ENCODE data around the gene GAR1.
"Not testable (repeated sequence)": the region's sequence is repeated elsewhere in the genome, so short reads cannot be mapped to it uniquely, and the experiment has no call there.

The GAR1 gene

DNA sequence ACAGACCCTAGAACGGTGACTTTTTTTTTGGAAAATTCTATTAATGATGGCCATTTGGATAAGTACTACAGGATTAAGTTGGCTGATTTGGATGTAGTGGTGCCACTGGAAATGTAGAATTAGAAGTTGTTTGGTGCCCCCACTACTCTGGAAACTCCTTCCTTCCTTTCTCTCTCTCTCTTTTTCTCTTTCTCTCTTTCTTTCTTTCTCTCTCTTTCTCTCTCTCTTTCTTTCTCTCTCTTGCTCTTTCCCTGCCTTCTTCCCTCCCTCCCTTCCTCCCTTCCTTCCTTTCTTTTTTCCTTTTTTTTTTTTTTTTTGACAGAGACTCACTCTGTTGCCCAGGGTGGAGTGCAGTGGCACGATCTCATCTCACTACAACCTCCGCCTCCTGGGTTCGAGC lies 2.7 kb downstream of the GAR1 start:
- H3K4me3 ChIP-seq (ENCODE audit: low read length) = no peak overlapping the region
- no peak for TF ChIP-seq ZNF274 (IDR thresholded peaks at IDR 0.05; ENCODE audit: low read depth, low read length)

DNA sequence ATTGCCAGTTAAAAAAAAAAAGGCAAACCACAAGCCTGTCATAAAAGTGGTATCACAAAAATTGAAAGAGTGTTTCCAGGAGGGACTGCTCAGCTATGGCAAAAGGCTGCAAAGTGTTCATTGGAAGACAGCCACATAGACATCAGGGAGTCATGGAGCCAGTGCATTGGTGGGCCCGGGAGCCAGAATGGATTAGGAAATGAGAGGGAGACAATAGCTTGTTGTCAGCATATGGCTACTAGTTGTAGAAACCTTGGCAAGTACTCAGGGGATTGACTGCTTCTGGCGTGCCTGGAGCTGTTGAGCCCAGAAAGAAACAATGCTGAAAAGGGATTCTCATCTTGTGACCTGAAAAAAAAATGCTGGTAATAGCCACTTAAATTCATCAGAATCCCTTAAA lies 5.0 kb downstream of the GAR1 start:
- TF ChIP-seq ZNF274 (IDR thresholded peaks at IDR 0.05; ENCODE audit: low read depth, low read length) = no peak
- H3K4me3 ChIP-seq (ENCODE audit: low read length) = no peak overlapping the region

DNA sequence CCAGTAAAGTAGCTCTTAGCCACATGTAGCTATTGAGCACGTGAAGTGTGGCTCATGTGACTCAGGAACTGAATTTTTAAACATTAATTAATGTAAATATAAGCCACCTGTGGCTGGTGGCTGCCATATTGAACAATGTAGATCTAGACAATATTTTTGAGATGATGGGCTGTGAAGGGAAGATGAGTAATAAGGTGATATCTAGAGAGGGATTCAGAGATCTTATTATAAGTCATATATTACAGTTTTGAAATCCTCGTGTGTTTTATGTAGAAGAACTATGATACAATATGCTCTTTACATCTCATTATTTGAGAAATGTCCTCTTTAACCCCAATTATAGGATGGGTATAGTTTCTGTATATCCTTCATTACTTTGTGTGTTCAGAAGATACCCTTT lies 5.6 kb downstream of the GAR1 start:
- TF ChIP-seq ZNF274 (IDR thresholded peaks at IDR 0.05; ENCODE audit: low read depth, low read length) = no peak
- no peak overlapping the region for H3K4me3 ChIP-seq (ENCODE audit: low read length)

DNA sequence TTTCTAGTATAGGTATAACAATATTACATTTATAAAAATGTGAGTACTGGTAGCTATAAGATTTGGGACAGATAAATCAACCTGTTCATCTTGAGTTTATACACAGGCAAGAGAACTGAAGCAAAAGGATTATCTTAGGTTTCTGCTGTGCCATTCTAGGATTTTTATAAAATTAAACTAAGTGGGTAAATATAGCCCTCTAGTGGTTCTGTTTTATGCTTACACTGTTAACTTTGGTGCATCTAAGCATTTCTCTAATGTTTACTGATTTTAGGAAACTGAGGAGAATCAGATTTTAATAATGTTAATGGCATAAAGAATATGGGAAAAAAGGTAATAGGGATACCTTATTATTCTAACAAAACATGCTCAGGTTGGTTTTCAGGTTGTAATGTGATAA lies 11.2 kb downstream of the GAR1 start:
- no peak for TF ChIP-seq ZNF274 (IDR thresholded peaks at IDR 0.05; ENCODE audit: low read depth, low read length)
- H3K4me3 ChIP-seq (ENCODE audit: low read length) = no peak overlapping the region

DNA sequence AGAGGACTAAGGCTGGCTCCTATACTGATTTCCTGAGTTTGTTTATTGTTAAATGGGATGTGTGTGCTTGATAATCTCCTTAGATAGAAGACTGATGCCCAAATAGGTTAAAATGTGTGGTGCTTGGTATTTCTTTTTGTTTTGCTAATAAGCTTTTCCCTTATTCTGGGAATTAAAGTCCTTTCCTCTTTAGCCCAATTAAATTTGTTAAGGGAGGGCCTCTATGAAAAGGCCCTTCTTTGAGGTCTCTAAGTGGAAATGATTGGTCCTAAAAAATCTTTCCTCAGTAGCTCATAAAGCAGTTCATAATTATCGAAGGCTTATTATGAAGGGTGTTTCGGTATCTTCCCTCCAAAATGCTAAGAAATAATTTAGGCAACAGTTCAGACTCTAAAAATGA lies 12.1 kb downstream of the GAR1 start, which contains the start of gene RRH:
Gene RRH, plus strand, starts transcription at position 301 of the 400 bp plus-strand sequence. Its CDS starts 56 bp downstream, at position 357.
- TF ChIP-seq ZNF274 (IDR thresholded peaks at IDR 0.05; ENCODE audit: low read depth, low read length) = no peak
- no peak within 1 kb of the TSS for H3K4me3 ChIP-seq (ENCODE audit: low read length)

DNA sequence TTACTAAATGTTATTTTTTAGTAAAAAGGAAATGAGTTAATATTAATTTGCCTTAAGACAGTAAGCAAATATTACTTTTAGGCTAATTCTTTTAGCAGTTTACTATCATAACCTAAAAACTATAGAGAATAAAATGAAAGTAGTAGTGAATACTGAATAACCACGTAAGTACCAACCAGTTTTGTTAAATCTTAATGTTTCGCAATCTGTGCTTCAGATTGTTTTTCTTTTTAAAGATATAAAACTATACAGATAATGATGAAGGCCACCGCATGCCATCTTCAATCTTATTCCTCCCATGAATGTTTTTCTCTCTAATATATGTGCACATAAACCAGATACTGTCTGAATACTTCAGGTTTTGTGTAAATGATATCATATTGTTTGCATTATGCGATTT lies 18.2 kb downstream of the GAR1 start:
- no peak overlapping the region for H3K4me3 ChIP-seq (ENCODE audit: low read length)
- no peak for TF ChIP-seq ZNF274 (IDR thresholded peaks at IDR 0.05; ENCODE audit: low read depth, low read length)

DNA sequence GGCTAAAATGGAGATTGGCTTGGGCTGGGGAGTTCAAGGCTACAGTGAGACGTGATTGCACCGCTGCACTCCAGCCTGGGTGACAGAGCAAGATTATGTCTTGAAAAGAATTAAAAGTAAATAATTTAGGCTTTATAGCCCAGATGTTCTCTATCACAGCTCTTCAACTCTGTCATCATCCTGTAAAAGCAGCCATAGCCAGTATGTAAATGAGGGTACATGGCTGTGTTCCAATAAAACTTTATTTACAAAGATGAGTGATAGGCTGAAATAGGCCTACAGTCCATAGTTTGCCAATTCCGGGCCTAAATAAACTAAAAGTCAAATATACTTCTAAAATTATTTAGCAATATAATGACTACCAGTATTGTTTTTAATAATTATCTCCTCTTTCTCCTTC lies 21.4 kb downstream of the GAR1 start:
- TF ChIP-seq ZNF274 (IDR thresholded peaks at IDR 0.05; ENCODE audit: low read depth, low read length) = no peak

DNA sequence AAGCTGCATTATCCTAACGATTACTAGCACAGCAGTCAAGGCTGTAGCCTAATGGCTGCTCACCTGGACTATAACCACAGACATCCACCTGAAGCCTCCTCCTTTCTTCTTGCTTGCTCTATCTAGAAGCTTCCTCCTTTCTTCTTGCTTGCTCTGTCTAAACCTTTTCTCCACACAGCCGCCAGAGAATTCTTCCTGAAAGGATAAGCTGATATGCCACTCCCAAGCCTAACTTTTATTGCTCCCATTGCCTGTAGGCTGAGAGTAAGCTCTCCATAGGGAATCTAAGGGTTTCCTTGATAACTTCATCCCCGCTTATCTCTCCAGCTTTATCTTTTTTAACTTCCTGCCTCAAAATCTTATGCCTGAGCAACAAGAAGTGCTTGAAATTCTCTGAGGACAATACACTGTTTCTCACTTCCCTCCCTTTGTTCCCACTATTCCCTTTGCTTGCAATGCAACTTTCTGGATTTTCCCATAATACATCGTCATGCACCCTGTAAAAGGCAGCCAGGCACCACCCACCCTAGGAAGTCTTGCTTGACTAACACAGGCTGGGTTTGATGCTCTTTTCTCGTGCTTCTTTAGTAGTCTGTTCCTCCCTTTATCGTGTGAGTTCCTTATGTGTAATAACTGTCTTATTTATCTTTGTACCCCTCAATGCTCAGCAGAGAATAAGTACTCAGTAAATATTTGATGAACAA lies 31.0 kb downstream of the GAR1 start:
- H3K4me3 ChIP-seq (ENCODE audit: low read length) = no peak overlapping the region
- no peak for TF ChIP-seq ZNF274 (IDR thresholded peaks at IDR 0.05; ENCODE audit: low read depth, low read length)

More for the DNA sequence above, 21.4 kb downstream of the GAR1 start:
- no peak overlapping the region for H3K4me3 ChIP-seq (ENCODE audit: low read length)

DNA sequence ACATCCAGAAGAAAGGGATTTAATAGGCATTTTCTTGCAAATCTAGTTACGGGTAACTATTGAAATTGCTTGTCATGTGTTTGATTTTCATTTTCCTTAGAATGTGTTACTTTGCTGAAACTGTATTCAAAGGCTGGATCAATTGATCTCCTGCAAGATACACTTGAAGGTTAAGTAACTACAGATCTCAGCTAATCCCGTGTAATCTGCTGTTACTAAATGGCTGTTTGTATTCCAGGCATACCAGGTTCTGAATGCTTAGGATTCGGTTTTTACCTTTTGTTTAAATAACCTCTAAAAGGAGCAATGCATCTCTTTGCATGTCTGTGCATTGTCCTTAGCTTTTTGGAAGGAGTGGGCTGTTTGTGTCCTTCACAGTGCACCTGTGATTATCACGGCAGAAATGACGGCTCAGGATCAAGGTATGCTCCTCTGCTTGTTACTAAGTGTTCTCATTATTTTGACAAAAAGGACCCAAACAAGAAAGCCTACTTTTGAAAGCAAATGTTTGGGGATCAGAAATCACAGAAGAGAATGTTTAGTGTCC lies 32.4 kb downstream of the GAR1 start, which contains the start of gene LRIT3:
Gene LRIT3, plus strand, starts transcription at position 212 of the 547 bp plus-strand sequence. Its CDS starts 95 bp downstream, at position 307.
- H3K4me3 ChIP-seq (ENCODE audit: low read length) = no peak within 1 kb of the TSS
- TF ChIP-seq ZNF274 (IDR thresholded peaks at IDR 0.05; ENCODE audit: low read depth, low read length) = no peak

DNA sequence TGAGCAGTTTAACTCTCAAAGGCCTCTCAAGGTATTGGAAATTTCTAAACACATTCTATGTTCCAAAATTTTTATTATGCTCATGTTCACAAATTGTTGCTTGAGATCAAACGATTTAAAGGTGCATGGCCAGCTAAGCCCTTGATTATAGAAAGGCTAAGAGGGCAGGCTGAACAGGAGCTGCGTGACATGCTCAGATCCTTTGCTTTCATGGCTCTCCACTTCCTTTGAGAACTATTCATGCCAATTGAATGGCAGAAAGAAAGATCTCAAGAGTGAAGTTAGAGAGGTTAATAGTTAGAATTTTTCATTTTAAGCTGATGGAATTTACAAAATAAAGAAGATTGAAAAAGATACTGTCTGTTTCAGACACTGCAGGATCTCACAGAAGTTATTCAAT lies 32.9 kb downstream of the GAR1 start:
- no peak for TF ChIP-seq ZNF274 (IDR thresholded peaks at IDR 0.05; ENCODE audit: low read depth, low read length)
- H3K4me3 ChIP-seq (ENCODE audit: low read length) = no peak overlapping the region

DNA sequence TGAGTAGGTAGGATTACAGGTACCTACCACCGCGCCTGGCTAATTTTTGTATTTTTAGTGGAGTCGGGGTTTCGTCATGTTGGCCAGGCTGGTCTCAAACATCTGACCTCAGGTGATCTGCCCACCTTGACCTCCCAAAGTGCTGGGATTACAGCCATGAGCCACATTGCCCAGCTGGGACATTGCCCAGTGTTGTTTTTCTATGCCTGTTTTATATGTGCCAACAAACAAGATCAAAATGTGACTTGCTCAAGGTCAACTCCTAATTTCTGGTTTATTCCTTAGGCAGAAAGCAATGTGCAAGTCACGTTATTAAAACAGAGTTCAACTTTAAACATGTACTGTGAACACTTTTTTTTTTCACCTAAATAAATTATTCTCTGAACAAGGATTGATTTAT lies 35.0 kb downstream of the GAR1 start:
- no peak overlapping the region for H3K4me3 ChIP-seq (ENCODE audit: low read length)
- no peak for TF ChIP-seq ZNF274 (IDR thresholded peaks at IDR 0.05; ENCODE audit: low read depth, low read length)

DNA sequence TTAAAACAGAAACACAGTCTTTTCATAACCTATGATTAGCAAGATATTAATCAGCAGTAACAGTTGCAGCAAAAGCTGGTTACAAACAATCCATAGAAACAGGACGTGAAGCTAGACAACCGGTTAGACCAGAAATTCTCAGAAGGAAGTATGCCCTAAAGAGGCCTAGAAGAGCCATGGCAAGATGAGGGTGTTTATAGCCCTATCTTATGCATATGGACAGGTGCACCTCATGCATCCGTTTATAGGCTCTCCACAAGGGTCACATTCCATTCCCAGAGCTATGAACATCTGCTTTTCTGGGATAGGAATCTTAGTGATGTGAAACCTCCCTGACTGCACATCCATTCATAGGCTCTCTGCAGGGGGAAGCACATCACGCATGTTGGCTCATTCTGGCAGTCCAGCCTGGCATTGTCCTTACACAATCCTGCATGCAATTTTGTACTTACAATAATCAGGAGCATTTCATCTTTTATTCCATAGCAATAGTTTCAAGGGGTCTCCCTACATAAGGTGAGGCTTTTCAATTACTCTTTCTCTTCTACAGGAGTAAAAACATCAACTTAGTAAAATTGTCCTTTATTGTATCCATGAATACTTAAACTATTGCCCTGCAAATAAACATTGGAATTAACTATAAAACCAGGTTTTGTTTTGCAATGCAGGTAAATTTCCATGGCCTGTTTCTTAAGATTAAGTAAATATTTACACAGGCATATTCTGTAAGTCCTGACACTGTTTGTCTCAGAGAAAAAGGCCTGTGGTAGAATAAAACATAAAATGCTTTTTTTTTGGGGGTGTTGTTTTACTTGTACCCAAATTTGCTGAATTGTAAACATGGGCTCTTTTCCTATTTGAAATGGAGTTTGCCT lies 44.1 kb downstream of the GAR1 start:
- not testable (repeated sequence) for H3K4me3 ChIP-seq (ENCODE audit: low read length)

DNA sequence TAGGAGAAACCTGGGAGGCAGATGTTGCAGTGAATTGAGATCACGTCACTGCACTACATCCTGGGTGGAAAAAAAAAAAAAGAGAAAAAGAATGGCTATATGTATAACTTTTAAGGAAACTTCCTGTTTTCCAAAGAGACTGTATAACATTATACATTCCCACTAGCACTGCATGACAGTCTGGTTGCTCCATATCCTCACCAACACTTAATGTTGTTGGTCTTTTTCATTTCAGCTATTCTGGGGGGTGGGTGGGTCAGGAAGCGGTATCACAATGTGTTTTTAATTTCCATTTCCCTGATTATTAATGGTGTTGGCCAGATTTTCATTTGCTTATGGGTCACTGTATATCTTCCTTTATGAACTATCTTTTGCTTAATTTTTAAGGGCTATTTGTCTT lies 45.7 kb downstream of the GAR1 start:
- no peak for TF ChIP-seq ZNF274 (IDR thresholded peaks at IDR 0.05; ENCODE audit: low read depth, low read length)
- no peak overlapping the region for H3K4me3 ChIP-seq (ENCODE audit: low read length)

DNA sequence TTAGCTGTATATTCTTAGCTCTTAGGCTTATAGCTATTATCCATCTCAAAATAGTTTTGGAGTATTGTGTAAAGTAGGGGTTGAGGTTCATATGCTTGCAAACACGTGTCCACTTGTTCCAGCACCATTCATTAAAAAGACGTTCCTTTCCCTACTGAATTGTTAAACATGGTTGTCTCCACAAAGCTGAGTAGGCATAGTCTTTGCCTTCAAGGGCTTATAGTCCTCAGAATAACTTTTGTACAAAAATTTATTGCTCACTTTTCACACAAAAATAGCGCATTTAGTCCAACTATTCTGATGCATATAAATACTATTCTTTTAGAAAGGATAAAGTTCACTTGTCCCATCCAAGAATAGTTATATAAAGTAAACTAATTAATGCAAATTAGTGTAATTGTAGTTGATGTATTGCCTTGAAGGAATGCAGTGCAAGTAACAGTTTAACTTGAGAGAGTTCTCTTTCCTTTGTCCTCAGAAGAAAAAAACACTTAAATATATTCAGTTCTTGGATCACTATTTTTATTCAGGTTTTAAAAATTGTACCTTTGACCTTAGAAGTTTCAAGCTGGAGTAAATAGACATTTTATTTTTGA lies 46.5 kb downstream of the GAR1 start:
- no peak overlapping the region for H3K4me3 ChIP-seq (ENCODE audit: low read length)
- TF ChIP-seq ZNF274 (IDR thresholded peaks at IDR 0.05; ENCODE audit: low read depth, low read length) = no peak

All from GM08714 (cell line).